GM04504 (cell line): ENCODE data around the gene CSE1L.
"Not testable (repeated sequence)": the region's sequence is repeated elsewhere in the genome, so short reads cannot be mapped to it uniquely, and the experiment has no call there.

Source experiments
- DNase-seq: peaks from one replicate; pipeline ENCODE4 v3.0.0-alpha.2; 2012; ENCODE audit warnings: low read depth

Gene CSE1L

DNA sequence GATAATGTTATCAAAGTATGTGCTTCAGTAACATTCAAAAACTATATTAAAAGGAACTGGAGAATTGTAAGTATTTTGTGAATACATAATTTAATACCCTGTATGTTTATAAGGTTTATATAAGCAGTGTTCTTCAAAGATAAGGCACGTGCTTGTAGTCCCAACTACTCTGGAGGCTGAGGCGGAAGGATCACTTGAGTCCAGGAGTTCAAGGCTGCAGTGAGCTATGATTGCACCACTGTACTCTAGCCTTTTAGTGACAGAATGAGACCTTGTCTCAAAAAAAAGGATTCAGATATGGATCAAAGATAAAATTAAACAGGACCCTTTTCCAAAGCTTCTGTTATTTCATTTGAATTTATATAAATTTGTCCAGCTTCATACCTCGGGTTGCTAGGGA is 17.2 kb downstream of the CSE1L start:
- DNase-seq = no peak

DNA sequence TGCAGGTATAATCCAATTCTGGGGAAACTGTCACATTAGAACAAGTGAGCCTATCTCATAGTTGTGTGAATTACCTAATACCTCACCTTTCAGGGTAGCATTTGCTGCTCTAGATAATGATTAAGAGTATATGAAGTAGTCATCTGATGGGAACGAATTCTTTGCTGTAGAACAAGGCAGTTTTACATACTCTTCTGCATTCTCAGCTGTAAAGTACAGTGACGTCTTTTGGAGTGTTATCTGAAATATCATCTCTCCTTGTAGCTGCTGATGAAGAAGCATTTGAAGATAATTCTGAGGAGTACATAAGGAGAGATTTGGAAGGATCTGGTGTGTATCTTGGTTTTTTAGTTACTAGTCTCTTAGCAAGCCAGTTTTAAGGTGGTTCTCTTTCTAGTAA is 28.4 kb downstream of the CSE1L start:
- no peak for DNase-seq

GRCh38 chr20:49078310-49078709 is 32.2 kb downstream of the CSE1L start:
- no peak for DNase-seq

GRCh38 chr20:49082295-49082694 is 36.2 kb downstream of the CSE1L start:
- DNase-seq = not testable (repeated sequence)

- no peak for DNase-seq
These were observed 45.0 kb downstream of the CSE1L start for GRCh38 chr20:49091104-49091503.

- no peak for DNase-seq
These were observed 45.6 kb downstream of the CSE1L start for GRCh38 chr20:49091762-49092161.

DNA sequence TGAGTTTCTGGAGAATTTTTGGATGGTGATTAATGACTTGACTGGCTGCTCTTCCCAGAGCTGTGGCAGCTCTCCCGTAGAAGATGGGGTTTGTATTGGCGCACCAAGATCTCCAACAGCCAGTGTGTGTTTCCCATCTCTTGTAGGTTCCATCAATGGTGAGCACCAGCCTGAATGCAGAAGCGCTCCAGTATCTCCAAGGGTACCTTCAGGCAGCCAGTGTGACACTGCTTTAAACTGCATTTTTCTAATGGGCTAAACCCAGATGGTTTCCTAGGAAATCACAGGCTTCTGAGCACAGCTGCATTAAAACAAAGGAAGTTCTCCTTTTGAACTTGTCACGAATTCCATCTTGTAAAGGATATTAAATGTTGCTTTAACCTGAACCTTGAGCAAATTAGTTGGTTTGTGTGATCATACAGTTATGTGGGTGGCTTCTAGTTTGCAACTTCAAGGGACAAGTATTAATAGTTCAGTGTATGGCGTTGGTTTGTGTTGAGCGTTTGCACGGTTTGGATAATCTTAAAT is 50.2 kb downstream of the CSE1L start:
- DNase-seq = no peak

DNA sequence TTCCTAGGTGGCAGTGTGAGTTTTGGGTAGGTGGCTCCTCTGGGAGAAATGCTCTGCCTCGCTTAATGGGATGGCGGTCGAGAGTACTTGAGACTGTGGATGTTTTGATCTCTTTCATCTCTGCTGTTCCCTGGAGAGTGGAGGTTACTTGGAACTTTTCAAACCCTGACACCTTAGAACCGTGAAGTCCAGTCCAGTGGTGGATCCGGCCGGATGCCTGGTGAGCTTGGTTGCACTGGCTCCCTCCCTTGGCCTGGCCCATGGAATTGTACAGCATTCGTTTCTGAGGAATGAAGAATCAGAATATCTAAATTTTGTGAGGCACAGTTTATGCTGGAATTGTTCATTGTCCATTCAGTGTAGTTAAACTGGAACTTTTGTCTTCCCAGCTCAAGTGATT is 51.0 kb downstream of the CSE1L start:
- no peak for DNase-seq

DNA sequence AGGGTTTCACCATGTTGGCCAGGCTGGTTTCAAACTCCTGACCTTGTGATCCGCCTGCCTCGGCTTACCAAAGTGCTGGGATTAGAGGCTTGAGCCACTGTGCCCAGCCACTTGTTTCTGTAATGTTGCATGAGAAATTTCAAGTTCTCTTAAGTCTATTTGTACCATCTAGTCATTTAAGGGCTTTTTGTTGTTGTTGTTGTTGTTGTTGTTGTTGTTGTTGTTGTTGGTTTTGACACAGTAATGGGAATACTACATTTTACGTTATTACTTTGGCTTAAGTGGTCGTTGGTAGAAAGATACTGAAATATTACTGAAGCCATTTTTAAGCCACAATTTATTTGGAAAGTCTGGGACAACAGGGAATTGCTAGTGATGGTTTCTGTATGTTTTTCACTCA is 52.0 kb downstream of the CSE1L start:
- DNase-seq = no peak

DNA sequence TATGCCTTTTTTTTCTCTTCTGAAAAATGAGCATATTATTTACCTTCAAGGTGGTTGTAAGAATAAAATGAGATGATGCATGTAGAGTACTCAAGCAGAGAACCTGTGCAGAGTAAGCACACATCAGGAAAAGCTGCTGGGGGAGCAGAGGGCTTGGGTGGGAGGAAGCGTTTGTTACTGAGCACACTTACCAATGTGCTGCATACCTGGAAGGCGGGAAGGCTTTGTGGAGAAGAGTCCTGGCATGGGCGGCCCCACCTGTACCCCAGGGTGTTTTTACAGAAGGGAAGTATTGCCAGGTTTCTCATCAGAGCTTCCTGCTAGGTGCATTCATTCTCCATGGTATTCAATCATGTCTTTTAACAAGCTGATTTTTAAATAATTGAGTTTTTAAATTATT is 52.9 kb downstream of the CSE1L start:
- DNase-seq = no peak

GRCh38 chr20:49100292-49100691 is 54.2 kb downstream of the CSE1L start:
- DNase-seq = not testable (repeated sequence)

DNA sequence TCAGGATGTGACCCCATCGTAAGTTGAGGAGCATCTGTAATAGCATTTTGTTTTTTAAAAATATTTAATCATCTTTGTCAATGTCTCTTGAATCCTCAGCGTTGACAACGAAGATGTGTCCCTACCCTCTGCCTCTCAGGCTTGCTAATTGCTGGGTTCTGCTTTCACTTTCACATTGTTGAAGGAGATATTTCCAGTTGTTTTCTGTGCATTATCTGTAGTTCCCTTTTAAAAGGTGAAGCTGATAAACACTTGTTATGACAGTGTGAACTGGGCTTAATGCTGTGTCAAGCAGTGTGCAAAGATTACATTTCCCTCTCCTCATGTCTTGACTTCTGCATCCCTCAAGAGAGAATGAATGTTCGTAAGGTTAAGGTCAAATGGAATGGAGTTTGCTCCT is 54.9 kb downstream of the CSE1L start:
- DNase-seq = no peak

- no peak for DNase-seq
These were observed 56.9 kb downstream of the CSE1L start for GRCh38 chr20:49103019-49103418.

DNA sequence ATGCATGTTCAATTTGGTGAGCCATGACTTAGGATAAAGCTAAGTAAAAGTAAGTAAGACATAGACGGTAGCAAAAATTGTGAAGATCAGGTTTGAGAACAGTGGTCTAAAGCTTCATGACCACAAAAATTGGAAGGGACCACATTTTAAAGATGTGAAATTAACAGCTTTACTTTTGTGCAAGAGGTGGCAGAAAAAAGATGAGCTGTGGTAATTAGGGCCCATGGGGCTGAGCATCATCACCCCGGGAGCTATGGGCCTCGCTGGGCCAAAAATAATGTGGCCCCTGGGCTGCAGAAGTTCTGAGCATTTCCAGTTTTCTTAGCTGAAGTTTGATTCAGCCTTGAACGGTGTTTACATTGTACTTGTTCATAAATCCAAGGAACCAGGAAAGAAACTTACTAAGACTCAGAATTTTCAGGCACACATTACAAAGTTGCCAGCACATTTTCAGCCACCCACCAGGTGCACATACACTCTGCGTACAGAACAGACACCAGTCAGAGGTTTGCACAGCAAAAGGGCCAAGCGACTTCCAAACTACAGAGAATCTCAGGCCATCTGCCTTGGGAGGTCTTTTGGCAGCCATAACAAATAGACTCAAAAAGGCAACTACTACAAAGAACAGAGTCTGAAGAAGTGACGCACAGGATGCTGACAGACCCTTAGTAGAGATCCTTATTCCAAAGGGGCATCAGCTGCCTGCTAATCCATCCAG is 57.7 kb downstream of the CSE1L start:
- DNase-seq = no peak

DNA sequence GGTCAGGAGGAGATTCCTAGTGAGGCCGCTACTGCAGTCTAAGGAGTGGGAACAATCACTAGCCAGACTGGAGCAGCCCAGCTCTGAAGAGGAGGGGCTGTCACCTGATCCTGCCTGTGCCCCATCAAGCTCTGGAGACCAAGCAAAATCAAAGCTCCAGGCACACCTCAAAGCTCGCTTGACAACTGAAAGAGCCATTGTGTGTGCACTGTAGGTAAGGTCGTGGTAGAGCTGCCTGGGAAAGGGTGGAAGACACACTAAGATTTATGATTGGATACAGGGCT is 58.2 kb downstream of the CSE1L start:
- no peak for DNase-seq

DNA sequence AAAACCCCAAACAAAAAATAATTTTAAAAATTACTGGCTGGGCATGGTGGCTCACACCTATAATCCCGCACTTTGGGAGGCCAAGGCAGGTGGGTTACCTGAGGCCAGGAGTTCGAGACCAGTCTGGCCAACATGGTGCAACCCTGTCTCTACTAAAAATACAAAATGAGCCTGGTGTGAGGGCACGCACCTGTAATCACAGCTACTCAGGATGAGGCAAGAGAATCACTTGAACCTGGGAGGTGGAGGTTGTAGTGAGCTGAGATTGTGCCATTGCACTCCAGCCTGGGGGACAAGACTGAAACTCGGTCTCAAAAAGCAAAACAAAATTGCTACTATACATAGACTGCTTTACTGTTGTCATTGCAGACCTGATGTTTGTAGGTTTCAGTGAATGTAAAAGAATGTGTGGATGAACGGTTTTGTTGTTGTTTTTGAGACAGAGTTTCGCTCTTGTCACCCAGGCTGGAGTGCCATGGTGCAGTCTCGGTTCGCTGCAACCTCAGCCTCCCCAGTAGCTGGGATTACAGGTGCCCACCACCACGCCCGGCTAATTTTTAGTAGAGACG is 59.0 kb downstream of the CSE1L start:
- DNase-seq = not testable (repeated sequence)

DNA sequence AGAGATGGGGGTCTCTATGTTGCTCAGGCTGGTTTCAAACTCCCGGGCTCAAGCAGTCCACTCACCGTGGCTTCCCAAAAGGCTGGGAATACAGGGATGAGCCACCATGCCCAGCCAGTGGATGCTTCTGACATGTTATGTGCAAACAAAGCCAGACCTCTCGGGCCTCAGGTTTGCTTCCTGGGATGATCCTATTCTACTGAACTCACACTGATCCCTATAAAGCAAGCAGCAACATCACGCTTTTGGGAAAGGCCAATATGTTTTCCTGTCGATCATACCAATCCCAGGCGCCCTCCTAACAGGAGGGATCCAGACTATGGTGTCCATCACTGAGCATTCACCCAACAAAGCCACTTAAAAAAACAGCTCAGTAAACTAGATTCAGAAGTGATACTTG is 60.2 kb downstream of the CSE1L start:
- DNase-seq = no peak

DNA sequence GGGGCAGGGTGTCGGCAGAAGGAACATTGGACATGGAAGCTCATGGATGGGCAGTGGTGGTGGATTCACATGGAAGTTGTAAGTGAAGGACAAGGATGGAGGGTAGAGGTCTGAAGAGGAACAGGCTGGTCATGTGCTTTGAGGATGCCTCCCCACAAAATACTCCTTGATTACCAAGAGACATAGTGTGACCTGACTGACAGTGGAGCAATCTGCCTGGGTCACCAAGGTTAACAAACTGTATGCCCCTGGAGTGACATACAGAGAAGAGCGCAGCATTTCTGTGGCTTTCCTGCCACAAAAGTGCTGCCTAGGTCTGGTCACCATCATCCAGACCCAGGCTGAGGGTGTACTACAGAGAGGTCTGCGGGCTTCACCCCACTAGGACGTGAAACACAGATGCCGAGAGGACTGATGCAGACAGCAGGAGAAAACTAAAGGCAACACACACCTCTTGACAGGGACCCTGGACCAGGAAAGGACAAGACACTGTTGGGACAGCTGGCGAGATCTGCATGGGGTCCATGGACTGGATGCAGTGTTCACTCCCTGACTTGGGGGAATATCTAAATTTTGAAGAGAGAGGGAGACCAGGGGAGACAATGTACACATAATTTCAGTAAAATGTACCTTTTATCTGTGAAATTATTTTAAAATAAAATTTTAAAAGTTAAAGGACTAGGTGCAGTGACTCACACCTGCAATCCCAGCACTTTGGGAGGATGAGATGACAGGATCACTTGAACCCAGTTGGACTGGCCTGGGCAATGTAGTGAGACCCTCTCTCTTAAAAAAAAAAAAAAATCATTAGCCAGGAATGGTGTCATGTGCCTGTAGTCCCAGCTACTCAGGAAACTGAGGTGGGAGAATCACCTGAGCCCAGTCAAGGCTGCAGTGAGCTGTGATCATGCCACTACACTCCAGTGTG is 64.9 kb downstream of the CSE1L start:
- no peak for DNase-seq

DNA sequence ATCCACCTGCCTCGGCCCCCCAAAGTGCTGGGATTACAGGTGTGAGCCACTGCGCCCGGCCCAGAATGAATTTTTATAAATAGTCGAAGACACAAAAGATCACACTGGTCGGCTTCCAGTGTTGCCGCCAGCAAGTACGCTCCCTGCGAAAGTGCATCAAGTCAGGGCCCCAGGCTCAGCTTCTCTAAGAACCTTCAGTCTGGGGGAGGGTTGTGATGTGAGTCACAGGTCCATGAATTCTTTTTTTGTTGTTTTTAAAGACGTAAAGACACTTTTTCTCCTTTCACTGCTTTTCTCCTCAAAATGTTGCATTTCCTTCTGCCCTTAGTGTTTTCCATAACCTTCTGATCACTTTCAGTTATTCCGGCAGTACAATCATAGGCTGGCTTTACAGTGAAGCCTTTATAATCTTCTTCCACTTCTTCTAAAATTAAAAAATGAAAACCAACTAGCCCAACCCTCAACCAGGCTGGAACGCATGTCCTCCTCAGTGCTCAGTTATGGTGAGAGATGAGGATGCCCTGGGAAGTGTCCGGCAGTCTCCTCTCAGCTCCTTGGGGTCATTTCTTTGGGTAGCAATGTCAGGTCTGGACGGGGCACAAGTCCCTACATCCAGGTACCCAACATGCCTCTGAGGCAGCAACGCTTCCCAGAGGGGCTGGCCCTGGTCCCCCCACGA is 66.6 kb downstream of the CSE1L start:
- no peak for DNase-seq

DNA sequence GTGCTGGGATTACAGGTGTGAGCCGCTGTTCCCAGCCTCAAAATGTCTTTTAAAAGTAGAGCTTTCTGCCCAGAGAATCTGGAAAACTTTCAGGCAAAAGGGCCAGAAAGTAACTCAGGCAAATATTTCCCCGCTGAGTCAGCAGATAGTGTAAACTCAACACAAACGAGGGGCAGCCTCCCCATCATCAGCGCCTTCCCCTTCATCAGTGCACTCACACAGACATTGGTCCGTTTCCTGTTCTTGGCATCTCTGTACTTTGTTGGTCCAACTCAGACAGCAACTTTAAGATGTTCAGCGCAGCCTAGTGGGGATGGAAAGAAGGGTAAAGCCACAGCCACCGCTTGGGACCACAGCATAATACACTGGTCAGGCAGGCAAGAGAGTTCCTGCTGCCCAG is 69.5 kb downstream of the CSE1L start:
- no peak for DNase-seq

DNA sequence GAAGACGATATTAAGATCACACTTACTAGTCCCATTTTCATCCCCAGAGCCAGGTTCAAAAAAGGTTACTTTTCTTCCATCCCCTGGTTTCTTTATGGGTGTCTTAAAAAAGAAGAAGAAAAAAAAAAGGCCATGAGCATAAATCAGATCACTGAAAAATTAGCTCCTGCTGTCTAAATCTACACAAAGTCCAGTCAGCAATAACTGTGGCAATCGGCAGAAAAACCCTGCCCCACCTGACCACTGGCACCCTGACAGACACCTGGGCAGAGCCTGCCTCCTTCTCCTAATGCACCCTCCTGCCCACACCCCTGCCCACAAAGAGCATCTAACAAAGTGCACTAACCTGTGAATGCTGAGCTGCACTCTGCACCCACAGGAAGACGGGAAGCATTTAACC is 72.2 kb downstream of the CSE1L start:
- no peak for DNase-seq

DNA sequence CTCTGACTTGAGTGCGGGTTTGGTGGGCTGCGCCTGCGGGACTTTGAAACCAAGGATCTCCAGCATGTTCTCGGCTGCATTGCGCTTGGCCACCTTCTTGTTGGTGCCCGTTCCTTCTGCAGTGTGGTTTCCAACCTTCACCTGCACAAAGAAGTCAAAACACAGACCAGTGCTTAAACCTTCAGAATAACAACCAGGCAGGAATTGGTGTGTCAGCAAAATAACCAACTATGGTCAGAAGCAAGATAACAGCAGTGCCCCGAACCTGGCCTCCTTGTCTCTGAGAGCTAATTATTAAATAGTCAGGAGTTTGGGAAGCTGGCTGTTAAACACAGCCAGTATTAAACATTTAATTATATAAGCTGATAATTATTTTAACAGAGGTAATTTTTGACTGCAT is 73.9 kb downstream of the CSE1L start:
- DNase-seq = no peak

GRCh38 chr20:49122920-49123319 is 76.8 kb downstream of the CSE1L start:
- DNase-seq = no peak
